GM19455 (cell line): ENCODE data around the gene RGSL1.
A peak's percentile ranks its signal among the peaks of the same experiment; 100 is the strongest.
"Not testable (repeated sequence)": the region's sequence is repeated elsewhere in the genome, so short reads cannot be mapped to it uniquely, and the experiment has no call there.

Source experiments
- ATAC-seq: cut with Tn5 transposase; IDR thresholded peaks from one replicate; pipeline ENCODE4 v1.9.1; 2021; ENCODE audit not compliant: unreplicated experiment

RGSL1 gene

DNA sequence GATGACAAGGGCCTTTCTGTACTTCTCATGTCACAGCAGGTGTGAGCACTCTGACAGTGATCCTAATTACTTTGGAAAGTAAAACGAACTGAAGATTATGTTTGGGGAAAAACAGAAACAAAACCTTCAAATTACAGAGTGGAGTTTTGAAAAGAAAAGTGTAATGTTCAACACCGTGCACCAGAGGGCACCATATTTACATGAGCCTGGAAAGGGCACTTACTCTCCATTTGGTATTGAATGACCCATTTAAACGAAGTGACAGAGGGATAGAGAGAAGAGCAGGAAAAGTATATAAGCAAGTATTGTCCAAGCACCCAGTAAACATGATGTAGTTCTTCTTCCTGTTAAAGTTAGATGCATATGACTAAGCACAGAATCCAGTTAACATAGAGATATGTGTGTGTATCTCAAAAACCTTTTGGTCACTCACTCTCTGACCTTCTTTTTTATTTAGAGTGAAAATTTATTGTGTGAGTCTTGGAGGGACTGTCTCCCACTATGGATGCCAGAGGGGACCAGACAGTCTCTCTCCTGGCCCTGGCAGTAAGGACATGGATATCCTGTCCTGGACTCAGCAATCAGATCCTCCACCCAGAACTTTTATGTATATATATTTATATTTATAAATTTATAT, 3.8 kb upstream of the RGSL1 start:
- no peak for ATAC-seq

DNA sequence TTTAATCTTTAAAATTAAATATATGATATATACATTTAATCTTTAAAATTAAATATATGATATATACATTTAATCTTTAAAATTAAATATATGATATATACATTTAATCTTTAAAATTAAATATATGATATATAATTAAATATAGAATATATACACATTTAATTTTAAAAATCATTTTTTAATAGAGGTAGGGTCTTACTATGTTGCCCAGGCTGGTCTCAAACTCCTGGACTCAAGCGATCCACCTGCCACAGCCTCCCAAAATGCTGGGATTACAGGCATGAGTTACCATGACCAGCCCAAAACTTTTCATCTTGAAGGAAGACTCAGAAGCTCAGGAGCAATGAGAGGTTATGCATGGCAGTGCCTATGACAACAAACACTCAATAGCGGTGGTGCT, 2.8 kb upstream of the RGSL1 start:
- not testable (repeated sequence) for ATAC-seq

DNA sequence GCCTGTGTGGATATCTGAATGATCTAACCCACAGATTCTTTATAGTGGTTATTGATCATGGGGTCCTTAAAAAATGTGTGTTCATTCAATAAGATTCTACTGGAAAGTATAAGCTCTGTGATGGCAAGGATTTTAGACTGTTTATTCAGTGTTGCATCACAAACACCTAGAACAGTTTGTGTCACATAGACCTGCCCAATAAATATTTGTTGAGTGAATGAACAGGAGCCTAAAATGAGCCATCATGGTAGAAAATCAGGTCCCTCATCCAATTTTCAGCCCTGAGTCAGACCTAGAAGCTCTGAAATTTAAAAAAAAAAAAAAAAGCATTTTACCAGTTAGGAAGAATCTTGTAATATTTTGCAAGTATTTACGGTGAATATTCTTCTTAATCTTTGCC, 2.3 kb upstream of the RGSL1 start:
- ATAC-seq = no peak

DNA sequence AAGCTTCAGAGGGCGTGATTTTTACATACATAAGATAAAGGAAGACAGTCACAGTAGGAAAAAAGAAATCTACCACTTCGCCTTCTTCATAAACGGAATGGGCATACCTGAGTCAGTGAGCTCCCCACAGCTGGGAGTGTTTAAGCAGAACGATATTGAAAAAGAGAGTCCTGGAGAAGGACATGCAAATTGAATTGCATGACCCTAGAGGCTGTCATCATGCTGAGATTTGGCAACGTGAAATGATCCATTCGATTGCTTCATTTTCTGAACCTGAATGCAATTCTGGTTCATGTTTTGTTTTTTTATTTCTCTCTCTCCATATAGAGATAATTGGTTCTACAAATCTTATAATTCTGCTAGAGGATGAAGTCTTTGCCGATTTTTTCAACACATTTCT, 3.7 kb downstream of the RGSL1 start:
- no peak for ATAC-seq

DNA sequence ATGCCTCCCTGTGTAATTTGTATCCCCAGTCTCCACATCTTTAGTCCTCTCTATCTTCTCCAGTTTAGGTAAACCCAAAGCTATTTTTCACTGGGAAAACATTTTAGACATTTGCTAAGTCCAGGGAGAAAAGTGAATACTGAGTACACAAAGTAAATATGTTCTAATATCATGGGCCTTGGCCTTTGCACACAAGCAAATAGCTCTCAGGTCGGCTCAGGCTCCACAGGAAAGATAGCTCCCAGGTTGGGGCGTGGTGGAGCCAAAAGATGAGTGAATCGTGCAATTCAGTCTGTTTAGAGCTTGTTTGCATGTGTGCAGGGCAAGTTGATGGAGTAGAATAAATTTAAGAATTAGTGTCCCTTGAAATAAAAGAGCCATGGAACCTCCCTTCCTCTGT, 7.9 kb downstream of the RGSL1 start:
- no peak for ATAC-seq

DNA sequence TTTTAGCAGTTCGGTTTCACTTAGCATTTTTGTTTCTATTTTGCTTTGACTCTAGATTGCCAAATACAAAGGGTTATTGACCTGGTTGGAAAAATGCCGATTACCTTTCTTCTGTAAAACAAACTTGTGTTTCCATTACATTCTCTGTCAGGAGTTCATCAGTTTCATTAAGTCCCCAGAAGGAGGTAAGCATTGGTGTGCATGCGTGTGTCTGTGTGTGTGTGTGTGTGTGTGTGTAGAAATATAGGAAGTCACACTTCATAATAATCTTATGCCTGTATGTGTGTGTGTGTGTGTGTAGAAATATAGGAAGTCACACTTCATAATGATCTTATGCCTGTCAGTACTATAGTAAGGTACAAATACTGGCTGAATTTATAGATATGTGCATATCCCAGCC, 10.0 kb downstream of the RGSL1 start:
- no peak for ATAC-seq

DNA sequence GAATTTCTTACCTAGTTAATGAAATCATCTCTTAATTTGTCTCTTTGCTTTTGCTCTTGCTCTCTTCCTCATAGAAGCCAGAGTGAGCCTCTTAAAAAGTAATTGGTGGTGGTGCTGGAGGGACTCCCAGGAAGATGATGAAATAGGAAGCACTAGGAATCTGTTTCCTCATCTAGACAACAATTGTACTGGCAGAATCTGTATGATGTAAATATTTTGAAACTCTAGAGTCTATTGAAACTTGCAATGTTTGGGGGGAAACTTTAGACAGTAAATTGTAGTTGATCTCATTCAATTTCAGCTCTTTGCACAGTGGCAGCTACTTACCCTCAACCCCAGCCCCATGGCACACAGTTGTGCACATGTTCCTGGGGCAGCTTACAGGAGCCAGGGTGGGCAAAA, 10.6 kb downstream of the RGSL1 start:
- ATAC-seq = no peak

DNA sequence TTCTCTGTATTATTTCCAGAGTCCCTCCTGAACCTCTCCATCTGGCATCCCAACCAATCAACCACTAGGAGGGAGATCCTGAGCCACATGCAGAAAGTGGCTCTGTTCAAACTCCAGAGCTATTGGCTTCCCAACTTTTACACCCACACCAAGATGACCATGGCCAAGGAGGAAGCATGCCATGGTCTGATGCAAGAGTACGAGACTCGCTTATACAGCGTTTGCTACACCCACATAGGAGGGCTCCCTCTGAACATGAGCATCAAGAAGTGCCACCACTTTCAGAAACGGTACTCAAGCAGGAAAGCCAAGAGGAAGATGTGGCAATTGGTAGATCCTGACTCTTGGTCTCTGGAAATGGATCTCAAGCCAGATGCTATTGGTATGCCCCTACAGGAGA, 23.6 kb downstream of the RGSL1 start:
- ATAC-seq = no peak

DNA sequence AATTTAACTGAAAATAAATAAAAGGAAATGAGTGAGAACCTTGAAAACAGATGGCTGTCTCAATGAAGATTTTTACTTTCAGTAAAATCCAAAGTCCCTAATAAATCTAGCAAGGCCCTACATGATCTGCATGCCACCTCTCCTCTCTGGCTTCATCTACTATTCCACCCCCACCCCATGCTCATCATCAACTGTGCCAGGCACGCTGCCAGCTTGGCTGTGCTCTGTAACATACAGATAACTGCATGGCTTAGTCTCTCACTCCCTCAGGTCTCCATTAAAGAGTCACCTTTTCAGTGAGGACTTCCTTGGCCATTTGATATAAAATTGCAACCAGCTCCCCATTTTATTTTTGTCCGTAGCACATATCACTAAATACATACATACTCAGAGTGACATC, 26.7 kb downstream of the RGSL1 start:
- ATAC-seq = no peak

DNA sequence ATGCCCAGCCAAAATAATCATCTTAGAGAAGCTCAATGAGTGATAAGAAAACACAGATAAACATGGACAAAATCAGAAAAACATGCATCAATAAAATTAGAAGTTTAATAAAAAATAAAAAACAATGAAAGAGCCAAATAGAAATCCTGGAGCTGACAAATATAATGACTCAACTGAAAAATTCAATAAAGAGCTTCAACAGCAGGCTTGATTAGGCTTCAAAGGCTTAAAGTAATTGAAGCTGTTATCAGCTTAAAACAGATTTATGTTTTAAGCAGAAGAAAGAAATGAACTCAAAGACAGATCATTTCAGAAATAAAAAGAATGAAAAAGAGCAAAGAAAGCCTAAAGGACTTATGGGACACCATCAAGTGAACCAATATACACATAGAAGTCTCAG, 28.3 kb downstream of the RGSL1 start:
- ATAC-seq = no peak

DNA sequence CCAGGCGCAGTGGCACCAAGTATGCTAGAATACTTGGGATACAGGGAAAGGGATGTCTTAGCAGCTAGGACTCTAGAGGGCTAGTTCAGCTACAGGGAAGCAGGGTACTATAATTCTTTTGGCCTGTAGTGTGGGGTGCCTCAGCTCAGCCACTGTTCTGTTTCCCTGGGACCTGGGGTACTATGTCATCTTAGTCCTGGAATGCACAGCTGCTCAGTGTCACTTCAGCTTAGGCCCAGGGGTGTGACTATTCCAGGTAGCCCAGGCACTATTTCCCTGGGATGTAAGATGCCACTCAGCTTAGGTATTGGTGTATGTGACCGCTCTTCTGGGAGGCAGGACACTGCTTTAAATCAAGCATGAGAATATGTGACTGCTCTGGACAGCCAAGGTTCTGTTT, 34.1 kb downstream of the RGSL1 start:
- no peak for ATAC-seq

DNA sequence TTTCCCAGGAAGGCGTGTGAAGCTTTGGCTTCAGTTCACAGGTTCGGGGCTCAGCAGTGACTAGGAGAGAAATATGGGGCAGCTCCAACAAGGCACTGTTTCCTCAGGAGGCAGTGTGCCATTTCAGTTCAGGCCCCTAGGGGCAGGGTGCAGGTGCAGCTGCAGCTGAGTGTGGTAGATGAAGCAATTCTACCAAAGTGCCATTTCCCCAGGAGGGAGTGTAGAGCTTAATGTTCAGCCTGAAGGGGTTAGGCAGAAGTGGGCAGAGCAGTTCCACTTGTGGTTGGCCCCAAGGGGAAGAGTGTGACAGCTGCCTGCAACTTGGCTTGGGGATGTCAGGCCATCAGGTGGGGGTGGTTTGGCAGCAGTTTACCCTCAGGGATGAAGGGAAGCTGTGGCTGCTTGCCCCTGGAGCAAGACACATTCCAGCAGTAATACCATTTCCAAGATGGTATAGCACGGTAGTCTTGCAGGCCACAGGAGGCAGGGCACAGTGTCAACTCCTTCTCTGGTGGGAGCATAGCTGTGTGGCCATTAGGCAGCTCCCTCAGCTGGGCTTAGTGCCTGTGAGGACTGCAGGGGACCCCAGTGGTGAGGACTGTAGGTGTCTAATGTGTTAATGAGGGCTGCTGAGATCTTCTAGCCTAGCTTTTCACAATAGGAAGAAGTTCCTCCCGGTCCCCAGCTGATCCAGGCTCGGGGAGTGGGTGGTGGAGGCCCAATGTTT, 34.7 kb downstream of the RGSL1 start:
- ATAC-seq = peak; percentile 88

DNA sequence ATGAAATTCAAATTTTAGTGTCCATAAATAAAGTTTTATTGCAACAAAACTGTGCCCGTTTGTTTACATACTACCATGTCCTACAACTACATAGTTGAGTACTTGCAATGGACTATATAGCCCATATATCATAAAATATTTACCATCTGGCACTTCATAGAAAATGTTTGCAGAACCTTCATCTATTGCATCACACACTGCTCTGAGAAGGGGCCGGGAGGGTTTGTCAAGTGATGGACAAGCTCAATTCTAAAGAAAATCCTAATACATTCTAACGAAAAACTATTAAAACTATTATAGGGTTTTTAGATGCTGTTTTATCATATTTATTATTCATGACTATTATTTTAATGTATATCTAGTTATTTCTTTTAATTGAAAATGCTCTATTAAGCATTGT, 35.9 kb downstream of the RGSL1 start:
- ATAC-seq = no peak

DNA sequence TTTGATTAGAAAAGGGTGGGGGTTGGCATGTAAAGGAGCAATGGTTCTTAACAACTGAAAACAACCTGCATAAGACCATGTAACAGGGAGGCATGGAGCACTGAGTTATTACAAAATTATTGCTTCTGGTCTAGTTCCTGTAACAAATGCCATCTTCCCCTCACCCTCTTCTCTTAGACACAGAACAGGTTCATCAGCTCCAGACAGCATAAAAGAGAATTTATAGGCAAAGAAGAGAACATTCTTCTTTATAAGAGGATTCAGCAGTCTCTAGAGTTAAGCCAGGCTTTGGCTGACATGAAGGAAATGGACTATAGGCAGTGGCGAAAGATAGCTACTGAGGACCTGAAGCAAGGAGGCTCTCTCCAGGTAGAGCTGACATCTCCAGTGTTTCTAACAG, 38.9 kb downstream of the RGSL1 start:
- no peak for ATAC-seq

DNA sequence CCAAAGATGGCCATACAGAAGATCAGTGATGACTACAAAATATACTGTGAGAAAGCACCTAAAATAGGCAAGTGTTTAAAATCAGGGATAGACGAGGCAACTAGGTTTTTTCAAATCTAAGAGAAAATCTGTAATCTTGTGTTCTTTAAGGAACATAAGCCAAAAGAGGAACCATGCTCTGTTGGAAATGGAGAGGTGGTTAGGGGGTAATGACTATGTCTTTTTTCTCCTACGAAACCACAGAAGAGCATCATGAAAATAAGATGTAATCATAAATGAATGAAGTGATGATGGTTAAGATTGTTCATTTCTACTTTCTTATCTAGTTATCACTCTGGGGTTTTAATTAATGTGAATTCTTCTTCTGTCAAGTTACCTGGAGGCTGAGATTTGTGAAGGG, 43.1 kb downstream of the RGSL1 start:
- no peak for ATAC-seq

DNA sequence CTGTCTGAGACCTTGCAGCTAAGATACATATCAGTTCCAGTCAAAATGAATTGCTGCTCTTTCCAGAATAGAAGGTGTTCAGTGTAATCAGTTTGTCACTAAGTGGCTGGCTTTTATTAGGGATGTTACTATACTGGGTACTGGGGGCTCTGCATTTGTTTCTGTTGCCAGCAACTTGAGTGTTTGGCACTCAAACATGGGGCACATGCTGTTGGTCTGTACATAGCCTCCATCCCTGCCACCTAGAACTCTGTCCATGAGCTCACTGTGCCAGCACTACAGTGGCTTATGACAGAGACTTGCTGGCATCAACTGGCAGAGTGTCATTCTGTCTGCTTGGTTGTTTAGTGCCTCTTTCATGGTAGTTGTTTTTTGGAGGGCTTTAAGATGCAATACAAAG, 45.1 kb downstream of the RGSL1 start:
- ATAC-seq = no peak

DNA sequence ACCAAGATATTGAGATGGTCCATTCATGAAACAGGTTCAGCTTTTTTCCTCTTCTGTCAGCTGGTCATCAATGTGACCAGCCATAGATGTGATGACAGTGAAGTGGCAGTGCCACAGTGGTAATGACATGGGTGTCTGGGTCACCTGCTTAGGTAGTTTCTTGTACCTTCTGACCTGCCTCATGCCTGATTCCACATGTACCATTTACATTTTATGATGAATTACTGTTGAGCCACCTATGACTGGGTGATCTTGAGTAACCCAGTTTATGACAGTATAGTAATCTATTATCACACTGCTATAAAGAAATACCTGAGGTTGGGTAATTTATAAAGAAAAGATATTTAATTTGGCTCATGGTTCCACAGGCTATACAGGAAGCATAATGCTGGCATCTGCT, 45.7 kb downstream of the RGSL1 start:
- ATAC-seq = no peak

DNA sequence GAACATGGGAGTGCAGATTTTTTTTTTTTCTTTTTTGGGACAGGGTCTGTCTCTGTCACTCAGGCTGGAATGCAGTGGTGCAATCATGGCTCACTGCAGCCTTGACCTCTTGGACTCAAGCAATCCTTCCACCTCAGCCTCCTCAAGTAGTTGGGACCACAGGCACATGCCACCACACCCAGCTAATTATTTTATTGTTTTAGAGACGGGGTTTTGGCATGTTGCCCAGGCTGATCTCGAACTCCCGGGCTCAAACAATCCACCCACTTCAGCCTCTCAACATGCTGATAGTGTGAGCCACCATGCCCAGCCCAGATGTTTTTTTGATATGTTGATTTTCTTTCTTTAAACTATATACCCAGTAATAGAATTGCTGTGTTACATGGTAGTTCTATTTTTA, 57.7 kb downstream of the RGSL1 start:
- no peak for ATAC-seq

DNA sequence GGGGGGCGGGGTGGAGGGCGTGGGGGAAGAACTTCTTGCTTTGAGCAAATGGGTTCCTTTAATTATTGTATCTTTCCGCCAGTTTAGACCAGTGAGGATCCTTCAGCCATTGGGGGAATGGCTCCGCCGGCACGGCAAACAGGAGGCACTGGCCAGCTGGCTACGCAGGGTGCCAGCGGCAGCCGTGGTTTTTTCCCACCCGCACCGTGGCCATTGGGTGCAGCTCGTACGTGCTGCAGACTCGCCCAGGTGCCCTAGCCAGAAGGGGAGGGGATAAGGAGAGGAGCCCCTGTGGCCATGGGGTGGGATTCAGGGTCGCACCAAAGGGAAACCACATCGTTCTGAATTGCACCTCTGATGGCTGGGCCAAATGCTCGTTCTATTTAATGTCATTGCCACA, 65.6 kb downstream of the RGSL1 start:
- no peak for ATAC-seq

DNA sequence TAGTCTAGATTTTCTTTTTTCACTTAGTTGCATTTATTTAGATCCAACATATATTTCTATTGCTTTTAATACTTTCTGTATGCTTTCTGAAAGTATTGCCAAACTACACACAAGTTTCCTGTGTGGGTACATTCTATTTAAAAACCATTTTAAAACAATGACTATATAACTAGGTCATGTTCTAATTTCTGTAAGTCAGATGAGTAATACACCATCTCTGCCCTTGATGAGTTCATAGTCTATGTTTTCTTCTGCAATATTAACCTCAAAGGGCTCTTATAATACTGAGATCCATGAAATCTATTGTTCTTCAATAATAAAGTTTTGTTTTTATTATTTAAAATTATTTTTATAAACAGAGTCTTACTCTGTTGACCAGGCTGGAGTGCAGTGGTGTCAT, 70.8 kb downstream of the RGSL1 start:
- ATAC-seq = no peak

DNA sequence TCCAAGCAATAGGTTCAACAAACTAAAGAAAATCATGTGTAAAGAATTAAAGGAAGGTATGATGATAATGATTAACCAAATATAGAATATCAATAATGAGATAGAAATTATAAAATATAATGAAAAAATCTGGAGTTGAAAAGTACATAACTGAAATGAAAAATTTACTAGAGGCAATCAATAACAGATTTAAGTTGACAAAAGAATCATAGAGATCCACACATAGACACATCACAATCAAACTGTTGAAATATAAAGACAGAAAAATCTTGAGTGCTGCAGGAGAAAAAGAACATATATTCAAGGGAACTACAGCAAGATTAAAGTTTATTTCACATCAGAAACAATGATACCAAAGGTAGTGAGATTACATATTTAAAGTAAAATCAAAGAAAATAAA, 75.4 kb downstream of the RGSL1 start:
- ATAC-seq = no peak

DNA sequence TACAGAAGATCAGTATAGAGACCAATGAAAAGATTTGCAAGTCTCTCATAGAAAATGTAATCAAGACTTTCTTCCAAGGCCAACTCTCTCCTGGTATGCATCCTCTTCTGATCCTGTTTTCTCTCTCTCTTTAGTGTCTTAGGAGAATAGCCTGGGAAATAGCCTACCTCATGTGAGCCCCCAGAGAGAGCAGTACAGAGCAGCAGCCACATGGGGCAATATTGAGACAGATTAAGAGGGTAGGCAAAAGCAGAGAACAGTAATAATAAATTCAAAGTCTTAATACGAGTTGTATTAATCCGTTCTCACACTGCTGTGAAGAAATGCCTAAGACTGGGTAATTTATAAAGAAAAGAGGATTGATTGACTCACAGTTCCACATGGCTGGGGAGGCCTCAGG, 77.7 kb downstream of the RGSL1 start:
- ATAC-seq = no peak

DNA sequence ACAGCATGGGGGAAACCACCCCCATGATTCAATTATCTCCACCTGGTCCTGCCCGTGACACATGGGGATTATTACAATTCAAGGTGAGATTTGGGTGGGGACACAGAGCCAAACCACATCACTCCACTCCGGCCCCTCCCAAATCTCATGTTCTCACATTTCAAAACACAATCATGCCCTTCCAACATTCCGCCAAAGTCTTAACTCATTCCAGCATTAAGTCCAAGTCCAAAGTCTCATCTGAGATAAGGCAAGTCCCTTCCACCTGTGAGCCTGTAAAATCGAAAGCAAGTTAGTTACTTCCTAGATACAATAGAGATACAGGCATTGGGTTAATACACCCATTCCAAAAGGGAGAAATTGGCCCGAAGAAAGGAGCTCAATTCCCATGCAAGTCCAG, 78.3 kb downstream of the RGSL1 start:
- not testable (repeated sequence) for ATAC-seq
